GM10266 (cell line): ENCODE measurements around the gene MICU1.

ENCODE experiments used
- DNase-seq: peaks from one replicate; pipeline ENCODE4 v3.0.0; 2012; ENCODE audit errors: extremely low spot score
- TF ChIP-seq, protein P1 (sequence below): IDR thresholded peaks from 2 replicates; pipeline ENCODE4 v1.5.1; 2012; ENCODE audit warnings: mild to moderate bottlenecking, low read depth; ENCODE audit not compliant: control insufficient read depth, insufficient read depth; ENCODE audit errors: missing control alignments

Gene MICU1

DNA sequence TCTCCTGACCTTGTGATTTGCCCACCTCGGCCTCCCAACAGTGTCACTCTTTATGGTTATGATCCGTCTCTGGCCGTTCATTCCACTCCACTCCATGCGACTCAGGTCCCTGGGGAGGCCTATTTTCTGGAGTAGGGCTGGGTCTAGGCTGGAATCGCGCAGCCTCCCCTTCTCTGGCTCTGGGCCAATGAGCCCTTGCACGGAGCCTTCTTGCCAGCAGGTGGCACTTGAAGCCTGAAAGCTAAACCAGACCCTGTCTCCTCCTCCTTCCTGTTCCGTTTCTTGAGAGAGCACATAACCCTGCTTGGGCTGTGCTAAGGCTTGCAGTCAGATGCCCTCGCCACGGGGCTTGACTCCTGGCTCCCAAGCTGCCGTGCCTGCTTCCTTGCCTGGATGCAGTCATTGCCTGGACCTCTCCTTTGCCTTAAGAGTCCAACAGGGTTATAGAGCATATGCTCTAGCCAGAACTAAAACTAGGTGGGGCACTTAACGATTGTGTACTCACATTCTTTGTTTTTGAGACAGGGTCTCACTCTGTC is 261.6 kb downstream of the MICU1 start:
- peak; percentile 82 for DNase-seq
- TF ChIP-seq, protein P1, sequence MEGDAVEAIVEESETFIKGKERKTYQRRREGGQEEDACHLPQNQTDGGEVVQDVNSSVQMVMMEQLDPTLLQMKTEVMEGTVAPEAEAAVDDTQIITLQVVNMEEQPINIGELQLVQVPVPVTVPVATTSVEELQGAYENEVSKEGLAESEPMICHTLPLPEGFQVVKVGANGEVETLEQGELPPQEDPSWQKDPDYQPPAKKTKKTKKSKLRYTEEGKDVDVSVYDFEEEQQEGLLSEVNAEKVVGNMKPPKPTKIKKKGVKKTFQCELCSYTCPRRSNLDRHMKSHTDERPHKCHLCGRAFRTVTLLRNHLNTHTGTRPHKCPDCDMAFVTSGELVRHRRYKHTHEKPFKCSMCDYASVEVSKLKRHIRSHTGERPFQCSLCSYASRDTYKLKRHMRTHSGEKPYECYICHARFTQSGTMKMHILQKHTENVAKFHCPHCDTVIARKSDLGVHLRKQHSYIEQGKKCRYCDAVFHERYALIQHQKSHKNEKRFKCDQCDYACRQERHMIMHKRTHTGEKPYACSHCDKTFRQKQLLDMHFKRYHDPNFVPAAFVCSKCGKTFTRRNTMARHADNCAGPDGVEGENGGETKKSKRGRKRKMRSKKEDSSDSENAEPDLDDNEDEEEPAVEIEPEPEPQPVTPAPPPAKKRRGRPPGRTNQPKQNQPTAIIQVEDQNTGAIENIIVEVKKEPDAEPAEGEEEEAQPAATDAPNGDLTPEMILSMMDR: peak; percentile 88

DNA sequence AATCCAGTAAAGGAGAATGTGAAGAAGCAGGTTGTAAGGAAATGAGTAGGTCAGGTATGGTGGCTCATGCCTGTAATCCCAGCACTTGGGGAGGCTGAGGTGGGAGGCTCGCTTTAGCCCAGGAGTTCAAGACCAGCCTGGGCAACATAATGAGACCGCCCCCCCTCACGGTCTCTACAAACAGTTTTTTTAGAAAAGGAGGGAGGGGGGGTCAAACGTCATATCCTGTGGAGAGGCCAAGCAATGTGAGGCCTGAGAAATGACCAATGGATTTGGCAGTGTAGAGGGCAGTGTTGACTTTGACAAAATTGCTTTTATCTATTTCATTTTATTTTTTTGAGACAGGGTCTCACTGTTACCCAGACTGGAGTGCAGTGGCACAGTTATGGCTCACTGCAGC is 268.9 kb downstream of the MICU1 start:
- no peak for DNase-seq

DNA sequence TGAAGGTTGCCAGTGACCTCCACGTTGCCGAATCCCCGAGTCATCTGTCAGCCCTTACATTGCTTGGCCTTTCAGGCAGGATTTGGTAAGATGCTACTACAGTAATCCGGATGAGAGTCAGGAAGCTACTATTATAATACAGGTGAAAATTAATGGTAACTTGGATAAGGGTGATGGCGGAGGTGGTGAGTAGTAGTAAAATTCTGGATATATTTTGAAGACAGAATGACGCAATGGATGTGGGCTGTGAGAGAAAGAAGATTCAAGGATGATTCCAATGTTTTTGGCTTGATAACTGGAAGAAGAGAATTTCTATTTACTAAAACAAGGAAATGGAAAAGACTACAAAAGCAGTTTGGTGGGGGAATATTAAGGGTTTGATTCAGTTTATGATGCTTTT is 269.8 kb downstream of the MICU1 start:
- TF ChIP-seq, protein P1: no peak
- no peak for DNase-seq

More for the DNA sequence above, 268.9 kb downstream of the MICU1 start:
- TF ChIP-seq, protein P1: no peak

DNA sequence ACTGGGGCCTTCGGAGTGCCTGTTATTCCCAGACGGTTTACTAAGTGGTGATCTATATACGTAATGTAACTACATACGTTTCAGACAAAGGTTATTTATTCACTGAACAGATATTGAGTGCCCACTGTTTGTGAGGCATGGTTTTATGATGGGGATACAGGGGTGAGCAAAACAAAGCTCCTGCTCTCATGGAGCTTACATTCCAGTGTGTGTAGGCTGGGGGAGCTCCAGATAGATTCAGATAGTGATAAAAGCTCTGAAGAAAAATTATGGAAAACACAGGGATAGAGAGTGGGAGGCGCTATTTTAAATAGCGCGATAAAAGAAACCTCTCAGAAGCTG is 270.7 kb downstream of the MICU1 start:
- no peak for DNase-seq
- TF ChIP-seq, protein P1: no peak

DNA sequence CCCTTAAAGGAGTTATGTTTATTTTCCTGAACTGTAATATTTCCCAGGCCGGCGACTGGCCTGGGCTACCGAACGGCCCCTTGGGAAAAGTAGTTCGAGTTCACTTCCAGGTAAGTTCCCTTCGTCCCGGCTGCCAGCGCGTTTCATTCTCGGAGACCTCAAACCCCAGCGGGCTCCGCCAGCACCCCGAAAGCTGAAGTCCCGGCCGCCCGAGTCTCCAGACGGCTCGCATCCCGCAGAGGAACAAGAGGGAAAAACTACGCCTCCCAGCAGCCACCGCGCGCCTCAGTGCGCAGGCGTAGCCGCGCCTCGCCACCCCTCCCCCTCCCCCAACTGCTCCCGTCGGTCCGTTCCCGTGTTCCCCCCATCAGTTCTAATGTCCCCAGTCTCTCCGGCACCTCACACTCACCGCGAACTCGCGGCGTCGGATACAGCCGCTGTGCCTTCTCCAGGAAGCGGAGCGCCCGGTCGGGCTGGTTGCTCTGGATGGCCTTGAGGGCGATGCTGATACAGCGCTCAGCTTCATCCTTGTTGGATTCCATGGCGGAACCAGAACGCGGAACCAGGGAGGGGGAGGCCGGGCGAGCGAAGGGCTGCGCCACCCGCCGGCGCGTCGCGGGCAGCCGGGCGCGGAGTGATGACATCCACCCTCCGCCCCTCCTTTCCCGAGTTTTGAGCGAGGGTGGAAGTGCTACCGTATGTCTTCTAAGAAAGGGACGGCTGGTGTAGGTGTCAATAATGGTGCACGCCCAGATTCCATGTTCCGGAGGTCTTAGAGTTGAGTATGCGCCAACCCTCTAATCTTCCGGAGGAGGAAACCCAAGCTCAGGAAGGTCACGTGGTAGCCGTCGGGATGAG is 271.3 kb downstream of the MICU1 start, which contains the start of gene DNAJB12:
Gene DNAJB12 (minus strand): TSS at position 564 of the 858 bp plus-strand sequence. CDS start 22 bp downstream, at position 542.
- TF ChIP-seq, protein P1: no peak
- peak; percentile 93 for DNase-seq

DNA sequence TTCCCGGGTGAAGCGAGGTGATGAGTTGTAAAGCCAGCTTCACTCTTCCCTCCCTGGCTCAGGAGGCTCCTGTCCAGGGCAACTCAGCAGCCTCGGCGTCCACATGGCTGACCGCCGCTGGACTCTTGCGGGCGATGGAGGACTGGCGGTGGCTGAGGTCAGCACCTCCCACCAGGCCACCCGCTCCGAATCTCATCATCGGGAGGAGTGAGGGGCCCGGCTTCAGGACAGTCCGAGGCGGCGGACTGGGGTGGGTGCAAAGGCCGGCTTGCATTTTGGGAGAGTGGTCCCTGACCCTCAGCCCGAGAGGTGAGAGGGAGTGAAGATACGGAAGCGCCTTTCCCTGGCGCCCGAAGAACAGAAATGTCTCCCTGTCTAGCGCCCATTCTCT is 271.9 kb downstream of the MICU1 start:
- DNase-seq: no peak
- TF ChIP-seq, protein P1: no peak
